HG02870 (cell line): ENCODE data around the gene ITK.
A peak's percentile ranks its signal among the peaks of the same experiment; 100 is the strongest.
"Not testable (repeated sequence)": the region's sequence is repeated elsewhere in the genome, so short reads cannot be mapped to it uniquely, and the experiment has no call there.

Experiments
- ATAC-seq: cut with Tn5 transposase; IDR thresholded peaks from one replicate; pipeline ENCODE4 v1.9.1; 2021; ENCODE audit warnings: mild to moderate bottlenecking, moderate library complexity; ENCODE audit not compliant: unreplicated experiment

Gene ITK

GRCh38 chr5:157244704-157245103, 64.1 kb downstream of the ITK start:
- ATAC-seq, result not testable (repeated sequence)

- ATAC-seq, result no peak
These were observed 64.8 kb downstream of the ITK start for GRCh38 chr5:157245476-157245875.

GRCh38 chr5:157245886-157246285, 65.2 kb downstream of the ITK start:
- ATAC-seq, result no peak

- ATAC-seq, result no peak
These were observed 66.6 kb downstream of the ITK start for GRCh38 chr5:157247267-157247666.

- no peak for ATAC-seq
These were observed 68.3 kb downstream of the ITK start for GRCh38 chr5:157248821-157249470.

- ATAC-seq, result peak; percentile 93
These were observed 72.2 kb downstream of the ITK start for GRCh38 chr5:157252711-157253465.

GRCh38 chr5:157253547-157253946, 72.9 kb downstream of the ITK start:
- peak; percentile 42 for ATAC-seq

- no peak for ATAC-seq
These were observed 77.8 kb downstream of the ITK start for GRCh38 chr5:157258450-157258849.

GRCh38 chr5:157259699-157260098, 79.1 kb downstream of the ITK start:
- ATAC-seq, result no peak

GRCh38 chr5:157263496-157264090, 83.0 kb downstream of the ITK start:
- no peak for ATAC-seq

- ATAC-seq, result peak; percentile 80
These were observed 85.2 kb downstream of the ITK start, which contains the start of gene CYFIP2 for GRCh38 chr5:157265714-157266285. Gene CYFIP2 (plus strand): TSS chr5:157266123. CDS start chr5:157285362, 19,239 bp downstream.

GRCh38 chr5:157266286-157267007, 85.8 kb downstream of the ITK start:
- peak; percentile 43 for ATAC-seq

- ATAC-seq, result no peak
These were observed 86.4 kb downstream of the ITK start for GRCh38 chr5:157267025-157267424.

- no peak for ATAC-seq
These were observed 87.3 kb downstream of the ITK start for GRCh38 chr5:157267761-157268480.

- ATAC-seq, result no peak
These were observed 88.6 kb downstream of the ITK start for GRCh38 chr5:157269165-157269671.

- ATAC-seq, result no peak
These were observed 89.2 kb downstream of the ITK start for GRCh38 chr5:157269761-157270272.

- ATAC-seq, result no peak
These were observed 90.1 kb downstream of the ITK start for GRCh38 chr5:157270771-157271170.

- peak; percentile 76 for ATAC-seq
These were observed 91.2 kb downstream of the ITK start for GRCh38 chr5:157271740-157272271.

- ATAC-seq, result peak; percentile 45
These were observed 92.5 kb downstream of the ITK start for GRCh38 chr5:157273131-157273556.

GRCh38 chr5:157275403-157275802, 94.8 kb downstream of the ITK start:
- no peak for ATAC-seq
